HUES64 (cell line): Measurements from ENCODE around the gene PPP2R5D.
A peak's percentile ranks its signal among the peaks of the same experiment; 100 is the strongest.

Experiments used
- H3K27ac ChIP-seq: 2 replicates; pipeline ENCODE4 v1.7.0; 2013; ENCODE audit warnings: low read depth, low read length, inconsistent platforms
- H3K27me3 ChIP-seq: 2 replicates; pipeline ENCODE4 v1.6.1; 2013; ENCODE audit warnings: mild to moderate bottlenecking, low read length; ENCODE audit not compliant: insufficient read depth
- H3K36me3 ChIP-seq: 2 replicates; pipeline ENCODE4 v1.6.1; 2013; ENCODE audit warnings: mild to moderate bottlenecking, low read length; ENCODE audit not compliant: insufficient read depth
- H3K4me1 ChIP-seq: 2 replicates; pipeline ENCODE4 v1.6.1; 2013; ENCODE audit warnings: mild to moderate bottlenecking, low read length, moderate library complexity; ENCODE audit not compliant: insufficient read depth
- H3K4me3 ChIP-seq: 2 replicates; pipeline ENCODE4 v1.5.1; 2013; ENCODE audit warnings: mild to moderate bottlenecking, low read length, moderate library complexity
- H3K9ac ChIP-seq: 2 replicates; pipeline ENCODE4 v1.6.1; 2013; ENCODE audit warnings: mild to moderate bottlenecking, low read depth, low read length
- H3K9me3 ChIP-seq: 2 replicates; pipeline ENCODE4 v1.6.1; 2013; ENCODE audit warnings: low read depth, low read length; ENCODE audit not compliant: insufficient read depth
- WGBS: fragments of 150-250, 120-280 bp; methylation state at CpG from one replicate; pipeline ENCODE4 v1.1.7; 2013; ENCODE audit warnings: missing lambda C conversion rate; 5-methylcytosine and 5-hydroxymethylcytosine counted together

Gene PPP2R5D

GRCh38 chr6:42963855-42964605, 20.3 kb upstream of the PPP2R5D start:
- Histone ChIP-seq H3K9me3 (no peaks in the 10 kb centered on the region), H3K4me1 (no peaks in the 10 kb centered on the region; the same call in 1 of the 2 replicates), H3K4me3 (no peak overlapping the region), H3K9ac (no peak overlapping the region), H3K27ac (no peak overlapping the region), H3K27me3 (peaks cover 26% of the 10 kb centered on the region), H3K36me3 (no peaks in the 10 kb centered on the region)
- WGBS: 75% methylated on average over 9 of the region's 9 CpGs

GRCh38 chr6:42966571-42966970, 17.8 kb upstream of the PPP2R5D start:
- H3K4me1 ChIP-seq: no peaks in the 10 kb centered on the region; the same call in 1 of the 2 replicates
- WGBS: 91% methylated on average over 7 of the region's 7 CpGs
- H3K9ac ChIP-seq: no peak overlapping the region
- no peaks in the 10 kb centered on the region for H3K9me3 ChIP-seq
- H3K4me3 ChIP-seq: no peak overlapping the region
- H3K27ac ChIP-seq: no peak overlapping the region
- peaks cover 3% of the 10 kb centered on the region; the same call in 1 of the 2 replicates for H3K27me3 ChIP-seq
- H3K36me3 ChIP-seq: no peaks in the 10 kb centered on the region

GRCh38 chr6:42967228-42967627, 17.1 kb upstream of the PPP2R5D start:
- no peaks in the 10 kb centered on the region for H3K36me3 ChIP-seq
- WGBS: 93% methylated on average over 11 of the region's 11 CpGs
- H3K9ac ChIP-seq: no peak overlapping the region
- no peaks in the 10 kb centered on the region; the same call in 1 of the 2 replicates for H3K4me1 ChIP-seq
- no peak overlapping the region for H3K4me3 ChIP-seq
- H3K9me3 ChIP-seq: no peaks in the 10 kb centered on the region
- no peak overlapping the region for H3K27ac ChIP-seq
- no peaks in the 10 kb centered on the region for H3K27me3 ChIP-seq

GRCh38 chr6:42968126-42968701, 16.2 kb upstream of the PPP2R5D start:
- no peaks in the 10 kb centered on the region for H3K36me3 ChIP-seq
- H3K4me1 ChIP-seq: no peaks in the 10 kb centered on the region; the same call in 1 of the 2 replicates
- no peak overlapping the region for H3K4me3 ChIP-seq
- WGBS: 94% methylated on average over 12 of the region's 12 CpGs
- H3K9ac ChIP-seq: no peak overlapping the region
- H3K9me3 ChIP-seq: no peaks in the 10 kb centered on the region
- no peak overlapping the region for H3K27ac ChIP-seq
- H3K27me3 ChIP-seq: no peaks in the 10 kb centered on the region

DNA sequence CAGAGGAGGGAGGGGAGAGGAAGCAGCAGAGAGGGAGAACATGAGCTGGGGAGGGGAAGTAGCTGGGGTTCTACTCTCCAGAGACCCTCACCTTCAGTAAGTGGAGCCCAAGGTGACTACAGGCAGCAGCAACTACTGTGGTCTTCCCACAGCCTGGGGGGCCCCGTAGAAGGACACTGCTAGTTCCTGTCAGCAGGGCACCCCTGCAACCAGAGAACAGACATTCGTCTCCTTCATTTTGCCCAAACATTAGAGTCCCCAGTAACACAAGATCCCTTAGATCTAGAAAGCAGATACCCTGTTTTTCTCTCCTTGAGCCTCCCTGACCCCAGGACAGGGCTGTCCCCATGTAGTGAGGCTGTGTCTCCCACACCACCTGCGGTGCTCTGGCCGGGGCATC, 15.6 kb upstream of the PPP2R5D start:
- Histone ChIP-seq H3K36me3 (no peaks in the 10 kb centered on the region), H3K9ac (no peak overlapping the region), H3K27me3 (no peaks in the 10 kb centered on the region), H3K9me3 (no peaks in the 10 kb centered on the region), H3K4me3 (no peak overlapping the region), H3K4me1 (no peaks in the 10 kb centered on the region; the same call in 1 of the 2 replicates), H3K27ac (no peak overlapping the region)
- WGBS: 92% methylated on average over 4 of the region's 4 CpGs

DNA sequence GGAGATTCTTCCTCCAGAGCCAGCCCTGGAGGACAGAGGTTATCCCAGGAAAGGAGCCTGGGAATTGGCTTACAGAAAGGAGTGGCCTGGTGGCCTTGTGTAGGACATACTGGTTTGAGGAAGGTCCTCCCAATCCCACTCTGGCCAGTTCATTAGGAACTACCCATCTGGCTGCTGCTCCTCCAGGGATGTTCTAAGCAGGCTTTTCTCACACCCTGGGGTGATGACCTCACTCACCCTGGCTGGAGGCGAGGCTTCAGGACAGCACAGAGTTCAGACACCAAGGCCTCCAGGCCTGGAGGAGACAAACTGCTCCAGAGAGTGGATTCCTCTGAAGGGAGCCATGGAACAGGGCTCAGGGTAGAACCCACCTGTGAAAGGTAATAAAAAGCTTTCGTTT, 14.9 kb upstream of the PPP2R5D start:
- Histone ChIP-seq H3K36me3 (no peaks in the 10 kb centered on the region), H3K27me3 (no peaks in the 10 kb centered on the region), H3K4me1 (no peaks in the 10 kb centered on the region; the same call in 1 of the 2 replicates), H3K4me3 (no peak overlapping the region), H3K9me3 (no peaks in the 10 kb centered on the region), H3K27ac (no peak overlapping the region), H3K9ac (no peak overlapping the region)
- WGBS: 82% methylated on average over 2 of the region's 2 CpGs

GRCh38 chr6:42969934-42970333, 14.4 kb upstream of the PPP2R5D start:
- Histone ChIP-seq H3K27me3 (no peaks in the 10 kb centered on the region), H3K36me3 (no peaks in the 10 kb centered on the region), H3K4me1 (no peaks in the 10 kb centered on the region; the same call in 1 of the 2 replicates), H3K9ac (no peak overlapping the region), H3K9me3 (no peaks in the 10 kb centered on the region), H3K27ac (no peak overlapping the region), H3K4me3 (no peak overlapping the region)
- WGBS: 88% methylated on average over 4 of the region's 4 CpGs

DNA sequence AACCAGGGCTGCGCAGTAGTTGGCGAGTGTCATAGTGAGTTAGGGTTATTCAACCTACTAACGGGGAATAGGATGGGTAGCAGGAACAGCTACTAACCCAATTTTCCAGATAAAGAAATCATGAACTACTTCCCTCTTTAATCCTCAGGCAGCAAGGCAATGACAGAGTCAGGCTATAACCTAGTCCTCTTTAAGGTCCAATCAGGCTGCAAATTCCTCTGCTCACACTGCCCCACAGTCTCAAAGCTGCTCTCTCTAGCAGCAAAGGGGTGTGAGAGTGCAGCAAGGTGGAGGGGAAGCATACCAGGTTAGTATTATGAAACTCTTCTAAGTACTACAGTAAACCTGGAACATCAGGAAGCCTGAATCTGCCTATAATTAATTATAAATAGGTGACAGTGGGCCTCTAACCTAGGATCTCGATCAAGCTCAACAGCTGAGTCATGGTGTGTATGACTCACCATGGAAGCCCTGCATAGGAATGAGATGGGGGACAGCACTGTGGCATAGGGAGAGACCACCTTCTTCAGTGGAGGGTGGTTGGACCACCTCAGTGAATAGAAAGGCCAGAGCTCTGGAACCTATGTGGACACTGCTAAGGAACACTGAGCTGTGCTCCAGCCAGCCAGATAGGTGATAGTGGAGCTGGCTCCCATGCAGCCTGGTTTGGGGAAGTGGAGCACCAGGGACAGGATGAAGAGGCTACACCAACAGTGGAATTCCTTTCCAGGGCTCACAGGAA, 13.3 kb upstream of the PPP2R5D start:
- no peak overlapping the region for H3K4me3 ChIP-seq
- H3K9me3 ChIP-seq: no peaks in the 10 kb centered on the region
- no peaks in the 10 kb centered on the region for H3K27me3 ChIP-seq
- no peaks in the 10 kb centered on the region for H3K36me3 ChIP-seq
- peak overlapping the region; percentile 22; the same call in 1 of the 2 replicates for H3K9ac ChIP-seq
- H3K27ac ChIP-seq: 0 out of 2 replicates have a peak overlapping the region, but pooled peaks have one; percentile 16
- WGBS: 90% methylated on average over 4 of the region's 4 CpGs
- H3K4me1 ChIP-seq: no peaks in the 10 kb centered on the region; the same call in 1 of the 2 replicates

- Histone ChIP-seq H3K4me1 (no peaks in the 10 kb centered on the region; the same call in 1 of the 2 replicates), H3K27me3 (no peaks in the 10 kb centered on the region), H3K9me3 (no peaks in the 10 kb centered on the region), H3K4me3 (no peak overlapping the region), H3K36me3 (no peaks in the 10 kb centered on the region), H3K9ac (no peak overlapping the region), H3K27ac (no peak overlapping the region)
- WGBS: 92% methylated on average over 3 of the region's 3 CpGs
Observed at GRCh38 chr6:42971746-42972327, 12.5 kb upstream of the PPP2R5D start.

DNA sequence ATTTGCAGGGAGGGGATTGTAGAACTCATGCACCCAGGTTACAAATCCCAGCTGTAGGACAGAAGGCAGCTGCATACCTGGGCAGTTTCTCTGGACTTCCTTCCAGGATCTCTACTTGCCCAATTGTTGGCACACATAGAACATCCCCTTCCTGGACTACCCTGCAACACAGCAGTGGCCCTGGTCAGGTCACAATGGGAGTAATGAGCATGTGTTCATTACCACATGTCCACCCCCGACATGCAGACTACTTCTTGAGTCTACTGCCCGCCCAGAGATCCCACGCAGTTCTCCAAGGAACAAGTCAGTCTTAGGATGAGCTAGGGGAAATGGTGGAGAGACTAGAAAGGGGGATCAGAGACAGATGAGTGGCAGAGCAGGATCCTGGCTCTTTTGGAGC, 10.4 kb upstream of the PPP2R5D start:
- H3K27ac ChIP-seq: no peak overlapping the region

More for the DNA sequence above, 10.4 kb upstream of the PPP2R5D start:
- Histone ChIP-seq H3K4me1 (no peaks in the 10 kb centered on the region; the same call in 1 of the 2 replicates), H3K27me3 (no peaks in the 10 kb centered on the region), H3K36me3 (no peaks in the 10 kb centered on the region), H3K9ac (no peak overlapping the region), H3K9me3 (no peaks in the 10 kb centered on the region), H3K4me3 (no peak overlapping the region)
- WGBS: 96% methylated on average over 3 of the region's 3 CpGs
